Fibroblast of pulmonary artery (primary cell): ENCODE results near the gene HTR1B.

Source experiments
- DNase-seq: peaks from one replicate; pipeline ENCODE4 v3.0.0-alpha.2; 2010; ENCODE audit warnings: low read depth
- H3K4me3 ChIP-seq: replicated peaks from 2 replicates; pipeline ENCODE4 v1.5.1; 2011; ENCODE audit warnings: low read depth, mild to moderate bottlenecking, control low read depth, low read length, moderate library complexity
- TF ChIP-seq, protein P1 (sequence below): IDR thresholded peaks from 2 replicates; pipeline ENCODE4 v1.5.1; 2011; ENCODE audit warnings: mild to moderate bottlenecking, control low read depth, low read length, inconsistent platforms; ENCODE audit errors: missing control alignments

The HTR1B gene

GRCh38 chr6:77448546-77448945 is 14.7 kb downstream of the HTR1B start:
- no peak for DNase-seq
- H3K4me3 ChIP-seq: no peak overlapping the region
- TF ChIP-seq, protein P1, sequence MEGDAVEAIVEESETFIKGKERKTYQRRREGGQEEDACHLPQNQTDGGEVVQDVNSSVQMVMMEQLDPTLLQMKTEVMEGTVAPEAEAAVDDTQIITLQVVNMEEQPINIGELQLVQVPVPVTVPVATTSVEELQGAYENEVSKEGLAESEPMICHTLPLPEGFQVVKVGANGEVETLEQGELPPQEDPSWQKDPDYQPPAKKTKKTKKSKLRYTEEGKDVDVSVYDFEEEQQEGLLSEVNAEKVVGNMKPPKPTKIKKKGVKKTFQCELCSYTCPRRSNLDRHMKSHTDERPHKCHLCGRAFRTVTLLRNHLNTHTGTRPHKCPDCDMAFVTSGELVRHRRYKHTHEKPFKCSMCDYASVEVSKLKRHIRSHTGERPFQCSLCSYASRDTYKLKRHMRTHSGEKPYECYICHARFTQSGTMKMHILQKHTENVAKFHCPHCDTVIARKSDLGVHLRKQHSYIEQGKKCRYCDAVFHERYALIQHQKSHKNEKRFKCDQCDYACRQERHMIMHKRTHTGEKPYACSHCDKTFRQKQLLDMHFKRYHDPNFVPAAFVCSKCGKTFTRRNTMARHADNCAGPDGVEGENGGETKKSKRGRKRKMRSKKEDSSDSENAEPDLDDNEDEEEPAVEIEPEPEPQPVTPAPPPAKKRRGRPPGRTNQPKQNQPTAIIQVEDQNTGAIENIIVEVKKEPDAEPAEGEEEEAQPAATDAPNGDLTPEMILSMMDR: no peak

GRCh38 chr6:77447254-77447653 is 16.0 kb downstream of the HTR1B start:
- no peak overlapping the region for H3K4me3 ChIP-seq
- peak; percentile 65 for DNase-seq
- TF ChIP-seq, protein P1: no peak

DNA sequence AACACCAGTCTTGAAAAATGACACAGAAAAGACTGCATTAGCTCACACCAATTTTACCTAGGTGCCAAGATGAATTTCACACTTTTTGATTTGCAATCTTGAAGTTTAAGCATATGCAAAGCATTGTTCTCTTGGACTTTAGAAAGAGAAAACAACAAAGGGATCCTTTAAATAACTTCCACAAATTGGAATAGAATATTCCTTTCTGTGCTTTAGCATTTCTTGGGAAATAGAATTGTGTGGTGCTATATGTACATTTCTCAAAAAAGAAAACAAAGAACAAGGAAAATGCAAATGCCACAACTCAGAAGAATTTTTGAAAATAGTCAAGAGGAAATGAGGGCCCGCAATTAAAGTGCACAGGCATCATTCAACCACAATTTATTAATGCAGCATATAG is 17.0 kb downstream of the HTR1B start:
- TF ChIP-seq, protein P1: no peak
- H3K4me3 ChIP-seq: no peak overlapping the region
- DNase-seq: no peak

GRCh38 chr6:77445214-77445613 is 18.1 kb downstream of the HTR1B start:
- DNase-seq: no peak
- no peak overlapping the region for H3K4me3 ChIP-seq
- TF ChIP-seq, protein P1: no peak

GRCh38 chr6:77440206-77440976 is 22.9 kb downstream of the HTR1B start:
- TF ChIP-seq, protein P1: no peak
- H3K4me3 ChIP-seq: no peak overlapping the region
- DNase-seq: no peak

GRCh38 chr6:77433888-77434287 is 29.4 kb downstream of the HTR1B start:
- no peak overlapping the region for H3K4me3 ChIP-seq
- TF ChIP-seq, protein P1: no peak
- no peak for DNase-seq

DNA sequence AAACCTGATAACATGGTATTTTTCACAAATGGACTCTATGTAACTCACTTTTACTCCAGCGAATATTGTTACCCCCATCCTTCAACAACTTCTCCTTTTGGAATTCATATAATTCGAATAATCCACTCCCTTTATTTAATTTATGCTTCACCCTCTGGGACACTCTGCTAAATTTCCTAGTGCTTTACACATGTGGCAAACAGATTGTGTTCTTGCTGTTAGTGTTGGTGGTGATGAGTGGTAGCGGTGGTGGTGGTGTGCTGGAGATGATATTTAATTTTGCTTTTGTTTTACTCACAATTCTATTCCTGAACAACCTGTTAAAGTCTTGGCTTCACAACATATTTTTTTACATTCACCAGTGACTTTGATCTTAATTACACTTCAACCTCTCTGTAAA is 32.8 kb downstream of the HTR1B start:
- no peak for DNase-seq
- TF ChIP-seq, protein P1: no peak
- H3K4me3 ChIP-seq: no peak overlapping the region
